ENCODE results near the gene NFIB. TPM values are rescaled to one million over a fixed set of nuclear protein-coding genes. Genes with fewer than 3 reads are reported as not detected.

Gene NFIB
- total and polyA plus RNA-seq, 2 donors from 2014 or later: 15.6 to 112 TPM

DNA sequence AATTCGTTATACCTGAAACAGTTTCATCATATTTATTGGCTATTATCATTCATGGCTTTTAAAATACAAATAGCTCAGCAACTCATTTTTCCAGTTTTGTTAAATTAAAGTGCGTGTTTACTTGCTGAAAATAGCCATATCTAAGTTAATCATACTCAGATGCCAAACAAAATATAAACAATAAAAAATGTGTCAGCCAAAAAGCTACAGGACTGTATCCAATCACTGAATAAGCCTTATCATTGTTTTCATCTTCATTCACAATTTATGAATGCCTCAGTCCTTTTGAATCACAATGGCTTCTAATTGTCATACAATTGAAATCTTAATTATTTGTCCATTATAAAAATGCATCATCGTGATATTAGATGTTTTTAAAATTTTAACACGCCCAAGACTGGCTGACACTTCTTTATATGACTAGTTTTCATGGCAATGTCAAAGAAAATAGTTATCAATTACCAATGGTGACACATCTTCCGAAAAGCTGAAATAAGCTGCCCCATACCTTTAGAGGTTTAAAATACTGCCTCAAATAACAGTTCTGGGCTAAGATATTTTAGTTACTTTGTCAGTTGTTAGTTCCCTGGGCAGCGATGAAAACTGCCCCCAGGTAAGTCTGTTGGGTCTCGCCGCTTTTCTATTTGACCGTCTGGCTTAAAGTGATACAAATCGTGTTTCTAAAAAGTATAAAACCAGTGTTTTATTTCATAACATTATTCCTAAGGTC lies 1.8 kb downstream of the NFIB start:
- H3K27ac ChIP-seq (ENCODE audit: low read depth in 2 of 2, low read length in 2 of 2): peak overlapping the region; percentile 94
- TF ChIP-seq, protein P1, sequence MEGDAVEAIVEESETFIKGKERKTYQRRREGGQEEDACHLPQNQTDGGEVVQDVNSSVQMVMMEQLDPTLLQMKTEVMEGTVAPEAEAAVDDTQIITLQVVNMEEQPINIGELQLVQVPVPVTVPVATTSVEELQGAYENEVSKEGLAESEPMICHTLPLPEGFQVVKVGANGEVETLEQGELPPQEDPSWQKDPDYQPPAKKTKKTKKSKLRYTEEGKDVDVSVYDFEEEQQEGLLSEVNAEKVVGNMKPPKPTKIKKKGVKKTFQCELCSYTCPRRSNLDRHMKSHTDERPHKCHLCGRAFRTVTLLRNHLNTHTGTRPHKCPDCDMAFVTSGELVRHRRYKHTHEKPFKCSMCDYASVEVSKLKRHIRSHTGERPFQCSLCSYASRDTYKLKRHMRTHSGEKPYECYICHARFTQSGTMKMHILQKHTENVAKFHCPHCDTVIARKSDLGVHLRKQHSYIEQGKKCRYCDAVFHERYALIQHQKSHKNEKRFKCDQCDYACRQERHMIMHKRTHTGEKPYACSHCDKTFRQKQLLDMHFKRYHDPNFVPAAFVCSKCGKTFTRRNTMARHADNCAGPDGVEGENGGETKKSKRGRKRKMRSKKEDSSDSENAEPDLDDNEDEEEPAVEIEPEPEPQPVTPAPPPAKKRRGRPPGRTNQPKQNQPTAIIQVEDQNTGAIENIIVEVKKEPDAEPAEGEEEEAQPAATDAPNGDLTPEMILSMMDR (IDR thresholded peaks at IDR 0.05; ENCODE audit: borderline replicate concordance, extremely low read depth, insufficient read depth): no peak
- H3K4me1 ChIP-seq (ENCODE audit: control insufficient read depth in 2 of 3, insufficient read depth in 2 of 3, low read depth in 1 of 3, low read length in 3 of 3): peaks cover 0 to 19% (median 4%) of the 10 kb centered on the region in 3 donors
- H3K27me3 ChIP-seq (ENCODE audit: control insufficient read depth, insufficient read depth, low read length): peaks cover 18% of the 10 kb centered on the region
- FAIRE-seq (no peak), DNase-seq (no peak)
- peaks cover 0 to 2% (median under 1%) of the 10 kb centered on the region in 3 donors for H3K36me3 ChIP-seq (ENCODE audit: control insufficient read depth in 2 of 3, insufficient read depth in 3 of 3, low read length in 3 of 3)
- peak overlapping the region; percentile 42 to 97 (median 68) for H3K9ac ChIP-seq (ENCODE audit: low read length in 3 of 3)
- H3K9me3 ChIP-seq (ENCODE audit: control insufficient read depth in 2 of 3, insufficient read depth in 1 of 3, low read length in 3 of 3): no peaks in the 10 kb centered on the region
- intact Hi-C loops (cut with DNase I): no loop called here
- H3K4me3 ChIP-seq (ENCODE audit: low read length in 3 of 3): peak overlapping the region; percentile 72 to 99 (median 75)

DNA sequence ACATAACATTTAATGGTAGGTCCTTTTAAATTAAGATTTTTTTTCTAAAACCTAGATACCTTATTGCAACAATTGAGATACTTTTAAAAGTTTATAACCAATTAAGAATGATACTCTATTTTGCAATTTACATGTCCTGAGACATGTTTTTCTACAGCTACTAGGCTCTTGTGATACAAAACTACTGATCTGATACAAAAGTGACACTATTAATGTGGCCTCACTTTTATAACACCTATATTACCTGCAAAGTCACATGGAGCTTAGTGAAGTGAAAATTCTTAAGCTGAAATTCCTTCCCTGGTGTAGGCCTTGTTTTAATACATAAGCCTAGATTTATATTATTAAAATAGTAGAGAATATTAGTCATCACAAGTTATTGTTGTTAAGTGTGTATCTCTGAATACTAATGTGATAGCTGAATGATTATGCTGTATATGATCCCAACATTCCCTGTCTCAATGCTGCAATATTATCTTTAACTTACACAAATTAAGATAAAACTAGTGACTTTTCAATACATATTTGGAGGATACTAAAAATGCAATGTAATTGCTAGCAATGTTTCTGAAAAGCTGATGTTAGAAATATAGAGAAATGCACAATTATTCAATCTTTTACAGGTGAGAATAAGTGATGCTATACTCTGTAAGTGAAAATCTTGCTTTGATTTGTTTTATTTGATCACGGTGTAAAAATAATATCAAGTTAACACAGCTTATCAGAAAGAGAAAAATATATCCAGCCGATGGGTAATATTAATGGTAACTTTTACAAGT lies 2.6 kb downstream of the NFIB start:
- peak overlapping the region in 1 of 3 donors; percentile 97 for H3K9ac ChIP-seq (ENCODE audit: low read length in 3 of 3)
- H3K4me3 ChIP-seq (ENCODE audit: low read length in 3 of 3): peak overlapping the region; percentile 5 to 99 (median 75)
- TF ChIP-seq, protein P1 (IDR thresholded peaks at IDR 0.05; ENCODE audit: borderline replicate concordance, extremely low read depth, insufficient read depth): no peak
- H3K27me3 ChIP-seq (ENCODE audit: control insufficient read depth, insufficient read depth, low read length): peaks cover 15% of the 10 kb centered on the region
- no peak overlapping the region for H3K27ac ChIP-seq (ENCODE audit: low read depth in 2 of 2, low read length in 2 of 2)
- intact Hi-C loops (cut with DNase I): no loop called here
- FAIRE-seq: no peak
- H3K9me3 ChIP-seq (ENCODE audit: control insufficient read depth in 2 of 3, insufficient read depth in 1 of 3, low read length in 3 of 3): no peaks in the 10 kb centered on the region
- peaks cover 0 to 8% (median 8%) of the 10 kb centered on the region in 3 donors for H3K36me3 ChIP-seq (ENCODE audit: control insufficient read depth in 2 of 3, insufficient read depth in 3 of 3, low read length in 3 of 3)
- DNase-seq: peak in 1 of 5 donors; percentile 34
- H3K4me1 ChIP-seq (ENCODE audit: control insufficient read depth in 2 of 3, insufficient read depth in 2 of 3, low read depth in 1 of 3, low read length in 3 of 3): peaks cover 0 to 14% (median 2%) of the 10 kb centered on the region in 3 donors

DNA sequence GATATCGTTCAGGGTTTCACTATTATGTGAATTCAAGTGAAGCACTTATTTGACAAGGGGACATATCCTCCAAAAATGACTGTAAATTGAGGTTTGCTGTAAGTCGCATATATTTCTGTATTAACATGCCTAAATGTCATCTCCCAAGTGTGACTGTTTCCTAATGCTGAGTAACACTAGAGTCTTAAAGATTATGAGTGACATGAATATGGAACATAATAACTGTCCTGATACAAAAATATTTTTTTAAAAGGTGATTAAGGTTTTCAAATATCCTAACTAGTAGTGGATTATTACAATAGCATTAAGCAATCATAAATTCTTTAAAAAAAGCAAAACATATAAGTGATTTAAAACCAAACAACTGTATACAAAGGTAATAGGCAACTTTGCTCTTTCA lies 3.6 kb downstream of the NFIB start:
- intact Hi-C loops (cut with DNase I): no loop called here
- Histone ChIP-seq H3K4me3 (ENCODE audit: low read length in 3 of 3) (peak overlapping the region in 2 of 3 donors; percentile 75 to 99), H3K27ac (ENCODE audit: low read depth in 2 of 2, low read length in 2 of 2) (peak overlapping the region in 1 of 2 donors; percentile 20), H3K36me3 (ENCODE audit: control insufficient read depth in 2 of 3, insufficient read depth in 3 of 3, low read length in 3 of 3) (peaks cover 0 to 8% (median 8%) of the 10 kb centered on the region in 3 donors), H3K9me3 (ENCODE audit: control insufficient read depth in 2 of 3, insufficient read depth in 1 of 3, low read length in 3 of 3) (no peaks in the 10 kb centered on the region), H3K9ac (ENCODE audit: low read length in 3 of 3) (peak overlapping the region in 1 of 3 donors; percentile 17), H3K4me1 (ENCODE audit: control insufficient read depth in 2 of 3, insufficient read depth in 2 of 3, low read depth in 1 of 3, low read length in 3 of 3) (peaks cover 0 to 13% (median 2%) of the 10 kb centered on the region in 3 donors), H3K27me3 (ENCODE audit: control insufficient read depth, insufficient read depth, low read length) (peaks cover 15% of the 10 kb centered on the region)
- no peak for FAIRE-seq
- no peak for DNase-seq
- TF ChIP-seq, protein P1 (IDR thresholded peaks at IDR 0.05; ENCODE audit: borderline replicate concordance, extremely low read depth, insufficient read depth): no peak

All from kidney (tissue), 14 donors.